Stimulated activated CD4-positive, alpha-beta T cell treated with anti-CD3 and anti-CD28 coated beads, Interleukin-12 subunit alpha, Interleukin-12 subunit beta, amount 100 ng/mL, for 48 hours (primary cell): ENCODE results near the gene RDH12.
A peak's percentile ranks its signal among the peaks of the same experiment; 100 is the strongest.
"Not testable (repeated sequence)": the region's sequence is repeated elsewhere in the genome, so short reads cannot be mapped to it uniquely, and the experiment has no call there.

Experiments
- DNase-seq, 3 donors: peaks; one replicate each; pipeline ENCODE4 v3.0.0-alpha.2; 2020; ENCODE audit warnings: low read depth in 2 of 3, low spot score in 1 of 3

The RDH12 gene

GRCh38 chr14:67701492-67701891 lies at the start of gene RDH12:
TSS of gene RDH12 (plus strand) at chr14:67701886. CDS start at chr14:67722643, 20,757 bp downstream.
- not testable (repeated sequence) for DNase-seq

- DNase-seq: no peak
These were observed 49.5 kb upstream of the RDH12 start for GRCh38 chr14:67652189-67652588.

- no peak for DNase-seq
These were observed 47.9 kb upstream of the RDH12 start for GRCh38 chr14:67653651-67654280.

GRCh38 chr14:67663633-67664032 lies 38.1 kb upstream of the RDH12 start:
- no peak for DNase-seq

- DNase-seq: no peak
These were observed 35.8 kb upstream of the RDH12 start for GRCh38 chr14:67665868-67666267.

GRCh38 chr14:67666750-67667449 lies 34.8 kb upstream of the RDH12 start:
- peak in 1 of 3 donors; percentile 54 for DNase-seq

- no peak for DNase-seq
These were observed 33.1 kb upstream of the RDH12 start for GRCh38 chr14:67668559-67668958.

GRCh38 chr14:67673451-67673850 lies 28.2 kb upstream of the RDH12 start:
- DNase-seq: no peak

GRCh38 chr14:67674139-67674479 lies 27.6 kb upstream of the RDH12 start:
- peak; percentile 28 to 57 (median 32) for DNase-seq

GRCh38 chr14:67674480-67675218 lies 27.0 kb upstream of the RDH12 start, which contains the start of gene VTI1B:
TSS of gene VTI1B (minus strand) at chr14:67674632. CDS start at chr14:67674489, 143 bp downstream.
- peak; percentile 50 to 69 (median 55) for DNase-seq

GRCh38 chr14:67675219-67675582 lies 26.5 kb upstream of the RDH12 start:
- no peak for DNase-seq

- no peak for DNase-seq
These were observed 22.7 kb upstream of the RDH12 start for GRCh38 chr14:67679006-67679405.

GRCh38 chr14:67680121-67680602 lies 21.5 kb upstream of the RDH12 start:
- DNase-seq: no peak

- DNase-seq: no peak
These were observed 20.7 kb upstream of the RDH12 start for GRCh38 chr14:67680941-67681340.

GRCh38 chr14:67683842-67684241 lies 17.8 kb upstream of the RDH12 start:
- no peak for DNase-seq

- DNase-seq: no peak
These were observed 11.7 kb upstream of the RDH12 start for GRCh38 chr14:67690011-67690410.

GRCh38 chr14:67694791-67695393 lies 6.8 kb upstream of the RDH12 start:
- peak; percentile 66 to 72 (median 70) for DNase-seq

- DNase-seq: peak; percentile 75 to 77 (median 75)
These were observed 6.2 kb upstream of the RDH12 start, which contains the start of gene RDH11 for GRCh38 chr14:67695394-67695949. TSS of gene RDH11 (minus strand) at chr14:67695764. CDS start at chr14:67695703, 61 bp downstream.

- no peak for DNase-seq
These were observed 4.7 kb upstream of the RDH12 start for GRCh38 chr14:67697006-67697405.

- DNase-seq: no peak
These were observed 3.5 kb upstream of the RDH12 start for GRCh38 chr14:67698179-67698578.

GRCh38 chr14:67703997-67704396 lies 2.3 kb downstream of the RDH12 start:
- DNase-seq: no peak
